ENCODE data around the gene KRT2. TPM values are rescaled to one million over a fixed set of nuclear protein-coding genes. Genes with fewer than 3 reads are reported as not detected.

KRT2 gene
- total and polyA plus RNA-seq, 9 of the 15 experiments (the other 6 are each of a cell fraction or from before 2014, with no cell fraction given) = 0.03 to 0.69 (median 0.07) TPM; not detected in 2

DNA sequence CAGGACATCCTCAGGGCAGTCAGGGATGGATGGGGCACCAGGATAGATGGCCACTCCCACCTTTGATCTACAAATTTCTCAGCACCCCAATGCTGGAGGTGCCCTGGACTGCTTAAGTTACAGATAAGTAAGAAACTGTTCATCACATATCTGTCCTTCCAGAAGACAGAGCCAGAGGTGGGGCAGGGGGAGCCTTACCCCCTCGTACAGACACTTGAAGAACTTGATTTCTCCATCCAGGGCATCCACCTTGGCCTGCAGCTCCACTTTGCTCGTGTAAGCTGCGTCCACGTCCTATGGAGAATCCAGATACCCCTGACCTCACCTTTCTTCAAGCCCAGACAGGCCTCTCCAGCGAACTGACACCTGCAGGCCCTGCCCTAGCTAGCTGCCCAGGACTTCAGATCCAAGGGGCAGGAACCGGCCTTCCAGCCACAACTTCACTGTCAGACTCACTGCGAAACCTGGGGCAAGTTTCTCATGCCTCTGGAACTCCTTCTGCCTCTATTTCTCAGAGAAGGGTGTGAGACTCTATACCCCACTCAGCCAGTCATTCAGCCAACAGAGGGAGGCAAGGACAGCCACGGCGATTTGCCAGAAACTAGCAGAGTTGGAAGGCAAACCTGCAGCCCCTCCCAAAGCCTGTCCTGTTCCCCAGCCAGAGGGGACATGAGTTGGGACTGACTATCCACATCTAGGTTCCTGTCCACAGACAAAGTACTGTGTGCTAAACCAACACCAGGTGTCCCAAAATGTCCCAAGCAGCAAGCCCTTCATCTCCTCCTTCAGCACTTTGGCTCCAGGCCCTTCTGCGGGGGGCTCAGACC, 37.4 kb downstream of the KRT2 start (continued):
- TF ChIP-seq, protein P1, sequence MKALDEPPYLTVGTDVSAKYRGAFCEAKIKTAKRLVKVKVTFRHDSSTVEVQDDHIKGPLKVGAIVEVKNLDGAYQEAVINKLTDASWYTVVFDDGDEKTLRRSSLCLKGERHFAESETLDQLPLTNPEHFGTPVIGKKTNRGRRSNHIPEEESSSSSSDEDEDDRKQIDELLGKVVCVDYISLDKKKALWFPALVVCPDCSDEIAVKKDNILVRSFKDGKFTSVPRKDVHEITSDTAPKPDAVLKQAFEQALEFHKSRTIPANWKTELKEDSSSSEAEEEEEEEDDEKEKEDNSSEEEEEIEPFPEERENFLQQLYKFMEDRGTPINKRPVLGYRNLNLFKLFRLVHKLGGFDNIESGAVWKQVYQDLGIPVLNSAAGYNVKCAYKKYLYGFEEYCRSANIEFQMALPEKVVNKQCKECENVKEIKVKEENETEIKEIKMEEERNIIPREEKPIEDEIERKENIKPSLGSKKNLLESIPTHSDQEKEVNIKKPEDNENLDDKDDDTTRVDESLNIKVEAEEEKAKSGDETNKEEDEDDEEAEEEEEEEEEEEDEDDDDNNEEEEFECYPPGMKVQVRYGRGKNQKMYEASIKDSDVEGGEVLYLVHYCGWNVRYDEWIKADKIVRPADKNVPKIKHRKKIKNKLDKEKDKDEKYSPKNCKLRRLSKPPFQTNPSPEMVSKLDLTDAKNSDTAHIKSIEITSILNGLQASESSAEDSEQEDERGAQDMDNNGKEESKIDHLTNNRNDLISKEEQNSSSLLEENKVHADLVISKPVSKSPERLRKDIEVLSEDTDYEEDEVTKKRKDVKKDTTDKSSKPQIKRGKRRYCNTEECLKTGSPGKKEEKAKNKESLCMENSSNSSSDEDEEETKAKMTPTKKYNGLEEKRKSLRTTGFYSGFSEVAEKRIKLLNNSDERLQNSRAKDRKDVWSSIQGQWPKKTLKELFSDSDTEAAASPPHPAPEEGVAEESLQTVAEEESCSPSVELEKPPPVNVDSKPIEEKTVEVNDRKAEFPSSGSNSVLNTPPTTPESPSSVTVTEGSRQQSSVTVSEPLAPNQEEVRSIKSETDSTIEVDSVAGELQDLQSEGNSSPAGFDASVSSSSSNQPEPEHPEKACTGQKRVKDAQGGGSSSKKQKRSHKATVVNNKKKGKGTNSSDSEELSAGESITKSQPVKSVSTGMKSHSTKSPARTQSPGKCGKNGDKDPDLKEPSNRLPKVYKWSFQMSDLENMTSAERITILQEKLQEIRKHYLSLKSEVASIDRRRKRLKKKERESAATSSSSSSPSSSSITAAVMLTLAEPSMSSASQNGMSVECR (CRISPR knock-in tag; IDR thresholded peaks at IDR 0.05) = no peak
- TF ChIP-seq KDM5B (IDR thresholded peaks at IDR 0.05; ENCODE audit: insufficient replicate concordance, low read depth, low read length) (no peak), HEY1 (CRISPR knock-in tag; IDR thresholded peaks at IDR 0.05; ENCODE audit: borderline replicate concordance) (no peak)

DNA sequence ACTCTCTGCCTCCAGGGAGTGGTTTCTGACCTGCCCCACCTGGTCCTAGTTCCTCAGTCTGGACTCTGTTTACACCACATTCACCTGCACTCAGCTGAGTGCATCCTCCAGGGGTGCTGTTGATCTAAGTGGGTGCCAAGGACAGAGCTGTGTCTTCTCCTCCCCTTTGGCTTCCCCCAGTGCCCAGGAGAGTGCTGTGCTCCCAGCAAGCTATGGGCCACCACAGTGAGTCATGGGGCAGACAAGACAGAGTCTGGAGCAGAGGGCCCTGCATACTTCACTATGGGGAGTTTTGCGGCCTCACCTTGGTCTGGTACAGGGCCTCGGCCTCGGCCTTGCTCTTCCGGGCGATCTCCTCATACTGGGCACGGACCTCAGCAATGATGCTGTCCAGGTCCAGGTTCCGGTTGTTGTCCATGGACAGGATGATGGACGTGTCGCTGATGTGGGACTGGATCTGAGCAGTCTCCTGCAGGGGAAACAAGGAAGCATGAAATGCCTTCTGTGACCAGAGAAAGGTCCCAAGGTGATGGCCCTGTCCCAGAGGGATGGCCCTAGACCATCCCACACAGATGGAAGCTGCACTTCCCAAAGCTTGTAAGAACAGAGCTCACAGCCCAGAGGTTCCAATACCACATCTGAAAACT, 38.5 kb downstream of the KRT2 start:
- no peak overlapping the region for H2AFZ ChIP-seq (ENCODE audit: low read depth, low read length)
- CTCF ChIA-PET (ENCODE audit: low intra/inter-chr PET ratio) = no interaction called here
- no TSS peak for BruUV-seq (replicated peaks)
- FAIRE-seq (no peak), ATAC-seq (no peak), DNase-seq (ENCODE audit: extremely low read depth in 1 of 4, low spot score in 3 of 4) (no peak)
- 0 out of 2 replicates have a peak, but pooled peaks cover 2% of the 10 kb centered on the region for H4K20me1 ChIP-seq (replicated peaks; ENCODE audit: control insufficient read depth, insufficient read depth, low read length)
- in situ Hi-C loops (cut with MboI) = no loop called here
- H3K27ac ChIP-seq (ENCODE audit: extremely low read depth, low read depth, low read length) = no peak overlapping the region
- no peak overlapping the region for H3K4me2 ChIP-seq (ENCODE audit: insufficient read depth, low read length)
- intact Hi-C loops (cut with micrococcal nuclease) = no loop called here
- TF ChIP-seq NR4A1 (CRISPR knock-in tag; IDR thresholded peaks at IDR 0.05) (0 out of 2 replicates have a peak, but pooled peaks have one; percentile 25), NR4A1 (tag; IDR thresholded peaks at IDR 0.05) (no peak), E2F3 (CRISPR knock-in tag; IDR thresholded peaks at IDR 0.05) (no peak)
- no peaks in the 10 kb centered on the region for H3K79me2 ChIP-seq (ENCODE audit: control insufficient read depth, insufficient read depth, low read length)
- 53% methylated on average over 9 of the region's 9 CpGs for WGBS (ENCODE audit: insufficient coverage, low coverage, missing lambda C conversion rate)
- H3K9me1 ChIP-seq (ENCODE audit: control insufficient read depth, insufficient read depth, low read length) = no peaks in the 10 kb centered on the region
- H3K36me3 ChIP-seq (ENCODE audit: control insufficient read depth, insufficient read depth, low read length) = no peaks in the 10 kb centered on the region
- no peak overlapping the region for H3K4me3 ChIP-seq
- H3K4me1 ChIP-seq (replicated peaks in 1 of 2; ENCODE audit: control insufficient read depth in 2 of 2, insufficient read depth in 2 of 2, low read length in 2 of 2) = peaks cover 0 to 4% of the 10 kb centered on the region in 2 experiments; a peak in 3 of 5 replicates
- POLR2A ChIA-PET = no interaction called here
- no peak overlapping the region for H3K9ac ChIP-seq (ENCODE audit: insufficient read depth in 1 of 2, low read depth in 2 of 2, low read length in 2 of 2)
- H3K9me3 ChIP-seq (replicated peaks; ENCODE audit: control insufficient read depth, insufficient read depth, low read depth, low read length) = no peaks in the 10 kb centered on the region
- peaks cover 7 to 44% of the 10 kb centered on the region in 2 experiments; a peak in 4 of 5 replicates for H3K27me3 ChIP-seq (ENCODE audit: control insufficient read depth in 2 of 2, insufficient read depth in 2 of 2, low read length in 2 of 2)

All from K562 (cell line).